Measurements from ENCODE around the gene BDKRB1.

GRCh38 chr14:96267916-96268315, 11.9 kb downstream of the BDKRB1 start:
- TF ChIP-seq CTCF (IDR thresholded peaks at IDR 0.05): no peak
- no peak for TF ChIP-seq NR3C1 (IDR thresholded peaks at IDR 0.05)
- no peak for TF ChIP-seq POLR2AphosphoS2 (conservative IDR thresholded peaks at IDR 0.05; ENCODE audit: low read length)
- TF ChIP-seq ESRRA (IDR thresholded peaks at IDR 0.05; ENCODE audit: borderline replicate concordance, low read length): no peak
- TF ChIP-seq MAFK (IDR thresholded peaks at IDR 0.05; ENCODE audit: partially characterized antibody): no peak
- TF ChIP-seq JUNB (IDR thresholded peaks at IDR 0.05): no peak
- TF ChIP-seq BHLHE40 (IDR thresholded peaks at IDR 0.05; ENCODE audit: low read depth, low read length): no peak
- no peak for TF ChIP-seq EHF (CRISPR knock-in tag; IDR thresholded peaks at IDR 0.05)
- TF ChIP-seq KDM5A (IDR thresholded peaks at IDR 0.05): no peak
- no peak for TF ChIP-seq RFX5 (IDR thresholded peaks at IDR 0.05)
- TF ChIP-seq ZNF302 (CRISPR knock-in tag; IDR thresholded peaks at IDR 0.05): no peak
- TF ChIP-seq POLR2A (IDR thresholded peaks at IDR 0.05; ENCODE audit: low read length): no peak
- no peak for TF ChIP-seq E2F6 (IDR thresholded peaks at IDR 0.05; ENCODE audit: borderline replicate concordance, low read depth)
- no peak for TF ChIP-seq HOXB5 (CRISPR knock-in tag; IDR thresholded peaks at IDR 0.05)
